SK-N-MC (cell line): ENCODE measurements around the gene KCNAB1.

Experiments
- EZH2 ChIP-seq: fragments of 200-600 bp; sonication (generic); IDR thresholded peaks from one replicate; pipeline ENCODE4 v1.6.1; 2017; ENCODE audit warnings: antibody characterized with exemption
- FOXP2 ChIP-seq: optimal IDR thresholded peaks from 2 replicates; pipeline ENCODE3; 2011; ENCODE audit warnings: mild to moderate bottlenecking, moderate library complexity; ENCODE audit not compliant: insufficient read depth; ENCODE audit errors: extremely low read length, control extremely low read depth
- POLR2AphosphoS5 ChIP-seq: IDR thresholded peaks from 2 replicates; pipeline ENCODE4 v1.6.1; 2012; ENCODE audit warnings: mild to moderate bottlenecking, low read depth, low read length, borderline replicate concordance

DNA sequence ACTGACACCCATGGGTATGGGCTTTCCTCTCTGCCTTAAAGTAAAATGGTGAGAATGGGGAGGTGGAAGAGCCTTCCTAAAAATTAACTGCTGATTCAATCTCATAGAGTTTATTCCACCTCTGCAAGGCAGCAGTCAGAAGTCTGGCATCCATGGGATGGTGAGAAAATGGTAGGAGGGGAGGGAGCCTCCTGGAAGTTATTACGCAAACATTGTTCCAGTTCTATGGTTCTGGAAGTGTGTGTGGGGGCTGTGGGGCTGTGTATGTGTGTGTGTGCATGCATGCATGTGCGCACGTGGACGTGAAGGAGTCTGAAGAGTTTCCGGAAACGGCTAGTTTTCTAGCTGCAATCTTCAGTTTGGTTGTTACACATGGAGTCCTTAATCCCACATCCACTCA lies 177.6 kb downstream of the KCNAB1 start:
- TF ChIP-seq EZH2: no peak
- TF ChIP-seq POLR2AphosphoS5: no peak
- no peak for TF ChIP-seq FOXP2
